A204.1 (cell line): Measurements from ENCODE around the gene MARCHF9.

Experiments used
- FAIRE-seq: peaks from 2 replicates; lab custom pipeline; 2012; peaks lifted over from hg19 to GRCh38; lab: Jason Lieb, UNC

MARCHF9 gene

DNA sequence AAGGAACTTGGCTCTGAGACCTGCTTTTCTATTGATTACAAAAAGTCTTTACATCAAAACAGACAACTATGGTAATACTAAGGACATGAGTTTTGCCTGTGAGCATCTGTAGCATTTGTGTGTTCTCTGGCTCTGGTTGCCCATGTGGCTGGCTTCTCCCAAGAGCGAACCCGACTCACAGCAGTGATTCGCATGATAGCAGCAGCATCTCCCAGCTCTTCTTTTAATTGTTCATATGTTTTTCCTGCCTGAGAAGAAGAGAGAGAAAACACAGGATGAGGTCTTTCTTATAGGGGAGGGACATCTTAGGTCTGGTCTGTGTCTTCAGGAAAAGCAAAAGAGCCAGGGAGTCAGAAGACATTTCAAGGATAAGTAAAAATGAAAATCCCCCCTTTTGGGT is 46.1 kb downstream of the MARCHF9 start:
- FAIRE-seq: no peak

DNA sequence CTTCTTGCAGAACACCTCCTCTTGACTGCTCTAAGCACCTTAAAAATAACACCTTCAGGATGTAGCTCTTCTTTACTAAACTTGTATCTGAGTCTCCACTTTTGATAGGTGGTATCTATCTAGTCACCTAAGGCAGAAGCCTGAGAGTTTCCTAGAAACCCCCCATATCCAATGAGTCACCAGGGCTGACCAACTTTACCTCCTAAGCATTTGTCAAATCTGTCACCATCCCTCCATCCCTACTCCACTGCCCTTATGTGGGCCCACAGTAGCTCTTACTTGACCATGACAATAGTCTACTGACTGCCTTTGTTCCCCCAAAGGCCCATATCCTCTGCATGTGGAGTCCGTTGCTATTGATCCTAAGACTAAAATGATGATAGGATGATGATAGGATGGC is 47.7 kb downstream of the MARCHF9 start:
- FAIRE-seq: no peak

DNA sequence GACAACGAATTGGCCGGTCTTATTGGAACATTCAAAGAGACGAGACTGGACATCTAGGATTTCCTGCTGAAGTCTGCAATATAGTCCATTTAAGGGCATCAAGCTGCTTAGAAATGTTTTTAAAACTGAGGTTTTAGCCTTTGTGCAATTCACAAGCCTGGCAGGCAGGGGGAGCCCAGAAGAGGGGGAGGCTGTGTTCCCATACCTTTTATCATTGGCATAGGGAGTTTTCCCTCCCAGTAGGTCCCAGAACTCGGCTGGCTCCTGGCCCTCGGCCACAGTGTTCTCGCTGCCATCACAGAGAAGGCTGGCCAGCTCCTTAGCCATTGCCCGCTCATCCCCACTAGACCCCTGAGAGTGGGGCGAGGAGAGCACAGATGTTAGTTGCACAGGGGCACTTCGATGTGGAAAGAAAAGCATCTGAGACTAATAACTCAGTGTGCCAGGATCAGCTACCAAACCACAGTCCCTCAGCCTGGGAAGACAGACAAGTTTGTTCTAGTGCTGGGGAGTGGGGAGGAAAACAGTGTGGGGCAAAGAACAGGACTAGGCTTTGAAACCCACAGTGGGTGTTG is 48.5 kb downstream of the MARCHF9 start:
- FAIRE-seq: no peak

DNA sequence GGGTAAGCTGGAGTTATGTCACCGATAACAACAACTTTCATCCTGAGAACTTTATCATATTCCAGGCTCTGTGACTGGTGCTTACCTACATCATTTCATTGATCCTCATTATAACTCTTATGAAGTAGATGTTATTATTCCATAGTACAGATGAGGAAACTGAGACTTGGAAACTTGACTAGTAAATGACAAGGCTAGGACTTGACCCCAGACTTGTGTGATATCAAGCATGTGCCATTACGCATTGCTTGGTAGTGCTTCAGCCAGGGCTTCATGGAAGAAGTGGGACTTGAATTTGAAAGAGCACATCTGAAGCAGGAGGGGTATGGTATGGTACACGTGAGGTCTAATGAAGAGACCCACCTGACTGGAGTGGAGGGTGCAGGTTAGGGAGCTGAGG is 51.8 kb downstream of the MARCHF9 start:
- FAIRE-seq: no peak

DNA sequence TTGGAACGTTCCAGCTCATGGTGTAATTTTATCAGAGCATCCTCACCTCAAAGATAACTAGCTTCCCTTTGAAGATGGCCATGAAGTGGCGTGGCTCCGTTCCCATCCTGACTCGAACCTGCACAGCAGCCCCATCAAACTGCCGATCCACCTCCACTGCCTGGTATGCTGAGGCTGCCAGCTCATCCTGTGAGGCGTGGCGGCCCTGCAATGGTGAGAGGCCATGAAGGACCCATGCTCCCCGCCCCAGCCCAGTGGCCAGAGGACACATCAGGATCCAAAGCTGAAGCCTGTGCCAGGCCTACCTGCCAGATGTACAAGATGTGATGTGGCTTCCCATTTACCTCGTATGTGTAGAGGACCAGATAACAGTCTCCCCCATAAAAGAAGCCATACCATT is 52.4 kb downstream of the MARCHF9 start:
- no peak for FAIRE-seq

DNA sequence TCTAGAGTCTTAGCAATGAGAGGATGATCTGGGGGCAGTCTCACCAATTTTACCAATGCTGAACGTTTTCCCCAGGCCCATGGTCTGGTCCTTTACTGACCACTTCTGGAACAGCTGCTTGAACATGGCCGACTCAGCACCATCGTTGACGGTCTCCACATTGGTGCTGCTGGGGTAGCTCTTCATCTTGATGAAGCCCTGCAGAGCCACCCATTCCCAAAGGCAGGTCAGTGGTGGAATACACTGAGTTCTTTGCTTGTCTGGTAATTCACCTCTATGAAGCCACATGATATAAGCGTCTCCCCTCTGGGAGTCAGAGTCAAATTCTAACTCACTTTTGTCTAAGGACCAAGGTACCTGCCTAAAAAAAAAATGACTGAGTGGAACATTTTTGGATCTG is 53.4 kb downstream of the MARCHF9 start:
- FAIRE-seq: no peak

DNA sequence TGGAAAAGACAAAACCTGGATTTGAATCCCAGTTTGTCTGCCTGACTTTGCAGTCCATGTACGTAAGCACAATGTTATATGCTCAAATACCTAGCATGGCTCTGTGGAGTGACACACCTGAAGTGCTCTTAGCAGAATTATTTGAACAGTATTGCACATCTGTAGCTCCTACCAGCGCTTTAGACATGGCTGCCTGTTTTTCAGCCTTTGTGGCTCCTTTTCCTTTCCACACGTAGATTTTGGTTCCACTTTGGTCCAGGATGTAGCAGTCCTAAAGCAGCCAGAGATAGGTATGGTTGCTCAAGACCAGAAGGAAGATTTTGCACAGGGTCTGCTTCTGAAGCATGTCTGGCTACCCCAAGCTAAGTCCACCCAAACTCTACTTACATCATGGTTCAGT is 54.5 kb downstream of the MARCHF9 start:
- no peak for FAIRE-seq
